NCI-H1105 (cell line): ENCODE data around the gene LRRC57.

Experiments used
- DNase-seq: peaks from one replicate; lab custom pipeline; 2025; lab: John Stamatoyannopoulos, UW

The LRRC57 gene

GRCh38 chr15:42490671-42491538 lies 57.7 kb downstream of the LRRC57 start, which contains the start of gene ZNF106:
Gene ZNF106 (minus strand): TSS chr15:42491141. CDS start chr15:42472289, 18,852 bp downstream.
- peak; percentile 66 for DNase-seq

- no peak for DNase-seq
Measured at GRCh38 chr15:42490291-42490670, 58.3 kb downstream of the LRRC57 start.
